GM12801 (cell line): ENCODE measurements around the gene ZNF836.

Experiments
- TF ChIP-seq, protein P1 (sequence below): IDR thresholded peaks from one replicate; pipeline ENCODE4 v1.5.1; 2011; ENCODE audit warnings: control low read depth; ENCODE audit not compliant: insufficient read length; ENCODE audit errors: extremely low read depth

Gene ZNF836

DNA sequence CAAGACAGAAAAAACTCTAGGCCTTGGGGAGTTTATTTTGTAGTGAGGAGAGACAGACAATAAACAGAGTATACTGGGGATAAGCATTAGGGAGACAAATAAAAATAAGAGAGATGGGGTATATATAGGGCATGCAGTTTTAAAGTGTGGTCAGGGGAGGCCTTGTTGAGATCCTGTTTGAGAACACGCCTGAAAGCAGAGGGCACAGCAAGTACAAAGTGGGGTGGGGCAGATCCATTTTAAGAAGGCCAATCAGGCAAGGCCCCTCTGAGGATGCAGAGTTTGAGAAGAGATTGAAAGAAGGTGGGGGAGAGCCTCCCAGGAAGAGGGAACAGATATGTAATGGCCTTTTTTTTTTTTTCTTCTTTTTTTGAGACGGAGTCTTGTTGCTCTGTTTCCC is 20.5 kb upstream of the ZNF836 start:
- TF ChIP-seq, protein P1, sequence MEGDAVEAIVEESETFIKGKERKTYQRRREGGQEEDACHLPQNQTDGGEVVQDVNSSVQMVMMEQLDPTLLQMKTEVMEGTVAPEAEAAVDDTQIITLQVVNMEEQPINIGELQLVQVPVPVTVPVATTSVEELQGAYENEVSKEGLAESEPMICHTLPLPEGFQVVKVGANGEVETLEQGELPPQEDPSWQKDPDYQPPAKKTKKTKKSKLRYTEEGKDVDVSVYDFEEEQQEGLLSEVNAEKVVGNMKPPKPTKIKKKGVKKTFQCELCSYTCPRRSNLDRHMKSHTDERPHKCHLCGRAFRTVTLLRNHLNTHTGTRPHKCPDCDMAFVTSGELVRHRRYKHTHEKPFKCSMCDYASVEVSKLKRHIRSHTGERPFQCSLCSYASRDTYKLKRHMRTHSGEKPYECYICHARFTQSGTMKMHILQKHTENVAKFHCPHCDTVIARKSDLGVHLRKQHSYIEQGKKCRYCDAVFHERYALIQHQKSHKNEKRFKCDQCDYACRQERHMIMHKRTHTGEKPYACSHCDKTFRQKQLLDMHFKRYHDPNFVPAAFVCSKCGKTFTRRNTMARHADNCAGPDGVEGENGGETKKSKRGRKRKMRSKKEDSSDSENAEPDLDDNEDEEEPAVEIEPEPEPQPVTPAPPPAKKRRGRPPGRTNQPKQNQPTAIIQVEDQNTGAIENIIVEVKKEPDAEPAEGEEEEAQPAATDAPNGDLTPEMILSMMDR: no peak

DNA sequence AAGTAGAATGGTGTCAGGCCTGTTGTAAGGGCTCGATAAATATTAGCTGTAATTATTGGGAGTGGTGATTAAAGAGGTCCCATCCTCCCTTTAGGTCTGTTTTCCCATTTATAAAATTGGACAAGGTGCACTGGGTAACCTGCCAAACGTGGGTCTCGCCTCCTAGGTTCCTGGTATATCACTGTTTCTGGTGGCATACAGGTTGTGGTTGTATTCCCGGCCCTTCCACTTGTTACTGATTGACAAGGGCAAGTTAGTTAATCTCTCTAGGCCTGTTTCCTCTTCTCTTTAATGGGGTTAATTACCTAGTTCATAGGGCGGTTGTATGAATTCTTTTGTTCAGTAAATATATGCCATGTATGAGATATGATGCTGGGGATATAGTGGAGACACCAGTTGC is 20.0 kb upstream of the ZNF836 start:
- TF ChIP-seq, protein P1: no peak

DNA sequence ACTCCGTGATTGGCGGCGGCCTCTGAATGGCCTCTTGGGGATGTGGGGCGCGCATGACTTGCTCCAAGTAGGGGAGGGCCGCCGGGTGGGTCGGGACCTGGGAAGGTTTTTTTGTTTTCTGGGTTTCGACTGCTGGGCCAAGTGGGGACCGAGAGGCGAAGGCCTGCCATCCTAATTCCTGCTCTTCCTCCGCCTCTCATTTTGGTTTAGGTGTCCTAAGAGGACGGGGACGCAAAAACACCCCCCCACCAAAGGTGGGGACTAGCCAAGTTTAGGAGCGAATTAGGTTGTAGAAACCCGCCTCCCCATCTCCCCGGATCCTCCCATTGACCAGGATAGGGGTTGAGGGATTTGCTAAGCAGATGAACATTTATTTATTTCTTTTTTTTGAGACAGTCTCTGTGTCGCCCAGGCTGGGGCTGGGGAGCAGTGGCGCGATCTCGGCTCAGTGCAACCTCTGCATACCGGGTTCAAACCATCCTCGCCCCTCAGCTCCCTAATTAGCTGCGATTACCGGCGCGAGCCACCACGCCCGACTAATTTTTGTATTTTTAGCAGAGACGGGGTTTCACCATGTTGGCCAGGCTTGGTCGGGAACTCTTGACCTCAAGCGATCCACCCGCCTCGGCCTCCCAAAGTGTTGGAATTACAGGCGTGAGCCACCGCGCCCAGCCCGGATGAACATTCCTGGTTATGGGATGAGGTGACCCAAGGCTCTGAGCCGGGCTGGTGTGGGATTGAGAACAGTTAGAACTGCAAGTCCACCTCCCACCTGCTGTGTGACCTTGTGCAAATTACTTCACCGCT is 19.3 kb upstream of the ZNF836 start:
- TF ChIP-seq, protein P1: no peak

DNA sequence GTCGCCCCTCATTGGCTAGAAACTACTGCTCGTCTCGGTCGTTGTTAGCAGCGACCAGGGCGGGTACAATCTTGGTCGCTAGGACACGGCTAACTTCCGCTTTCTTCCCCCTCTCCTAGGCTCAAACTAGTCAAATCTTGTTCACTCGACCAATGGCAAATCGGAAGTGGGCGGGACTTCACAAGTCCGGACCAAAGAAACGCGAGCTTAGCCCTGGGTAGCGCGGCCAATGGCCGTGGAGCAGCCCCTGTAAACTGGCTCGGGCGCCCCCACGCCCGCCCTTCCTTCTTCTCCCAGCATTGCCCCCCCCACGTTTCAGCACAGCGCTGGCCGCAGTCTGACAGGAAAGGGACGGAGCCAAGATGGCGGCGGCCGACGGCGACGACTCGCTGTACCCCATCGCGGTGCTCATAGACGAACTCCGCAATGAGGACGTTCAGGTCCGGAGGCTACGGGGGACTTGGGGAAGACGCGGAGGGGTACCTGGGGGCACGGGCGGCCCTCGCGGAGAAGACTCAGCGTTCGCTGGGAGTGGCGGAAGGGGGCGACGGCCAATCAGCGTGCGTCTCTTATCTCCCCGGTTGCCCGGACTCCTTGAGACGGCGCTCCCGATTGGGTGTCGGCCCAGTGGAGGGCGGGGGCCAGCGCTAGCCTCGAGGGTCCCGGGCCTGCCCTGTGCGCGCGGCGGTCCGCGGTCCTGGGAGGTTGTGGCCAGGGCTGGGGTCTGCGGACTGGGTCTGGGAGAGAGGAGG is 18.5 kb upstream of the ZNF836 start, which contains the start of gene PPP2R1A:
TSS of gene PPP2R1A (plus strand) at position 318 of the 752 bp plus-strand sequence. CDS start at position 363, 45 bp downstream.
- TF ChIP-seq, protein P1: no peak

GRCh38 chr19:52188822-52189734 is 17.7 kb upstream of the ZNF836 start:
- TF ChIP-seq, protein P1: no peak

- TF ChIP-seq, protein P1: no peak
Measured at GRCh38 chr19:52187407-52187806, 16.0 kb upstream of the ZNF836 start.

DNA sequence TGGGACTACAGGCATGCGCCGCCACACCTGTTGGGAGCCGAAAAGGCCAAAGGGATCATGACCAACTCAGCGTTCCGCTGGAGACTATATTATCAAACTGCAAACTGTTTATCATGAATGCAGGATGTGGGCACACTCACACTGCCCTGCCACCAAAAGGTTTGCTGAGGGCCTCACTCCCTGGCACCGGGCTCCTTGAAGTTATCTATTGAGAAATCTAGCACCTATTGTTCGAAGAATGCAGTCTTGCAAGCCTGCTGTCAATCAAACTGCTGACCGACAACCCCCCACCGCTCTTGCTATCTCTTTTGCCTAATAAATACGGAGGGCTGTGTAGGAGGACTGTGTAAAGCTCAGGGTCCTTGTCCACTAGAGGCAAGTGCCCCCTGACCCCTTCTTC is 5.2 kb upstream of the ZNF836 start:
- TF ChIP-seq, protein P1: no peak
